H1 (cell line): ENCODE measurements around the gene C1orf116. TPM values are rescaled to one million over a fixed set of nuclear protein-coding genes. Genes with fewer than 3 reads are reported as not detected.

Source experiments
- CTCF ChIA-PET: fragments of 300-600 bp; sonication (Branson Sonifier 250); formaldehyde crosslinking; loops from one replicate; lab custom pipeline; 2021; ENCODE audit not compliant: partially characterized antibody; lab: Charles Lee
- POLR2A ChIA-PET: fragments of 300-600 bp; sonication (Branson Sonifier 250); formaldehyde crosslinking; loops from one replicate; lab custom pipeline; 2021; ENCODE audit warnings: inconsistent platforms; ENCODE audit not compliant: partially characterized antibody; lab: Charles Lee
- DNase-seq, 2 experiments: peaks; one replicate each; pipeline versions ENCODE4 v3.0.0 to v3.0.0-alpha.2; 2010 to 2022; ENCODE audit warnings: low spot score in 2 of 2, low read depth in 1 of 2, mixed read lengths in 1 of 2
- FAIRE-seq: peaks from 2 replicates; lab custom pipeline; 2011; peaks lifted over from hg19 to GRCh38; lab: Jason Lieb, UNC
- H2AFZ ChIP-seq: 2 replicates; pipeline ENCODE4 v1.8.1; 2012; ENCODE audit warnings: low read length, inconsistent platforms
- H2AK5ac ChIP-seq: 2 replicates; pipeline ENCODE4 v1.6.1; 2013; ENCODE audit warnings: low read depth, low read length
- H2BK120ac ChIP-seq: replicated peaks from 2 replicates; pipeline ENCODE3; 2013; ENCODE audit warnings: low read depth, low read length, inconsistent platforms
- H2BK12ac ChIP-seq: 2 replicates; pipeline ENCODE4 v1.6.1; 2013; ENCODE audit warnings: low read depth, low read length
- H2BK15ac ChIP-seq: 2 replicates; pipeline ENCODE4 v1.6.1; 2013; ENCODE audit warnings: low read length
- H2BK20ac ChIP-seq: 2 replicates; pipeline ENCODE4 v1.6.1; 2013; ENCODE audit warnings: low read length
- H2BK5ac ChIP-seq: 2 replicates; pipeline ENCODE4 v1.6.1; 2013; ENCODE audit warnings: low read depth, low read length
- H3K14ac ChIP-seq: 2 replicates; pipeline ENCODE4 v1.6.1; 2013; ENCODE audit warnings: inconsistent platforms; ENCODE audit not compliant: insufficient read length
- H3K18ac ChIP-seq: 2 replicates; pipeline ENCODE4 v1.6.1; 2013; ENCODE audit warnings: low read length; ENCODE audit errors: extremely low read depth
- H3K23ac ChIP-seq: 2 replicates; pipeline ENCODE4 v1.6.1; 2013; ENCODE audit warnings: inconsistent platforms; ENCODE audit not compliant: insufficient read length
- H3K23me2 ChIP-seq: 2 replicates; pipeline ENCODE4 v1.6.1; 2013; ENCODE audit warnings: low read depth, low read length
- H3K27ac ChIP-seq: 2 replicates; pipeline ENCODE4 v1.6.1; 2011; ENCODE audit warnings: low read depth, low read length, inconsistent platforms
- H3K27me3 ChIP-seq, 4 experiments: replicated peaks in 1 of 4; 1 replicate in 1 of 4; 2 replicates in 3 of 4; pipeline versions ENCODE4 v1.6.1 to v1.8.1; 2011 to 2013; ENCODE audit warnings: low read length in 3 of 4, mild to moderate bottlenecking in 3 of 4, inconsistent platforms in 2 of 4, mixed read lengths in 2 of 4, moderate library complexity in 1 of 4; ENCODE audit not compliant: control insufficient read depth in 3 of 4, insufficient read depth in 3 of 4; ENCODE audit errors: extremely low read depth in 1 of 4
- H3K36me3 ChIP-seq, 4 experiments: 2 replicates each; pipeline versions ENCODE4 v1.6.1 to v1.8.1; 2011 to 2013; ENCODE audit warnings: mild to moderate bottlenecking in 4 of 4, low read length in 3 of 4, moderate library complexity in 2 of 4, control low read depth in 1 of 4, inconsistent platforms in 1 of 4; ENCODE audit not compliant: insufficient read depth in 4 of 4, control insufficient read depth in 2 of 4
- H3K4ac ChIP-seq: replicated peaks from 2 replicates; pipeline ENCODE3; 2013; ENCODE audit warnings: low read length, low read depth, mixed read lengths, inconsistent platforms; ENCODE audit not compliant: insufficient read length
- H3K4me1 ChIP-seq, 4 experiments: replicated peaks in 1 of 4; 1 replicate in 1 of 4; 2 replicates in 3 of 4; pipeline versions ENCODE4 v1.6.1 to v1.8.1; 2011 to 2013; ENCODE audit warnings: low read length in 3 of 4, inconsistent platforms in 2 of 4, mixed read lengths in 1 of 4; ENCODE audit not compliant: insufficient read depth in 4 of 4, control insufficient read depth in 3 of 4
- H3K4me2 ChIP-seq, 2 experiments: 2 replicates each; pipeline versions ENCODE4 v1.6.1 to v1.8.1; 2011 to 2013; ENCODE audit warnings: low read depth in 2 of 2, low read length in 2 of 2, control low read depth in 1 of 2, inconsistent platforms in 1 of 2, mild to moderate bottlenecking in 1 of 2; ENCODE audit not compliant: insufficient read depth in 1 of 2
- H3K4me3 ChIP-seq, 4 experiments: fragments of 200-600, 300-600 bp in 1 of 4; sonication (generic), shearing (Covaris generic), sonication (Bioruptor Twin) in 1 of 4; 2 replicates each; pipeline versions ENCODE4 v1.5.1 to v1.8.1; 2011 to 2016; ENCODE audit warnings: low read length in 4 of 4, low read depth in 3 of 4, control low read depth in 2 of 4, inconsistent platforms in 2 of 4, mild to moderate bottlenecking in 2 of 4, mixed read lengths in 1 of 4, moderate library complexity in 1 of 4; ENCODE audit not compliant: insufficient read depth in 2 of 4; ENCODE audit errors: extremely low read depth in 1 of 4
- H3K56ac ChIP-seq: replicated peaks from 2 replicates; pipeline ENCODE3; 2013; ENCODE audit warnings: low read depth, mild to moderate bottlenecking, mixed read lengths, low read length, inconsistent platforms; ENCODE audit not compliant: insufficient read length
- H3K79me1 ChIP-seq: 2 replicates; pipeline ENCODE4 v1.6.1; 2013; ENCODE audit warnings: low read depth, low read length, control low read depth
- H3K79me2 ChIP-seq, 2 experiments: 2 replicates each; pipeline versions ENCODE4 v1.6.1 to v1.8.1; 2012 to 2013; ENCODE audit warnings: low read length in 2 of 2, mild to moderate bottlenecking in 2 of 2, inconsistent platforms in 1 of 2; ENCODE audit not compliant: insufficient read depth in 2 of 2, control insufficient read depth in 1 of 2
- H3K9ac ChIP-seq, 4 experiments: replicated peaks in 1 of 4; 1 replicate in 1 of 4; 2 replicates in 3 of 4; pipeline versions ENCODE4 v1.6.1 to v1.8.1; 2011 to 2013; ENCODE audit warnings: low read depth in 3 of 4, low read length in 3 of 4, control low read depth in 2 of 4, mild to moderate bottlenecking in 2 of 4, moderate library complexity in 2 of 4, inconsistent platforms in 1 of 4; ENCODE audit errors: extremely low read depth in 1 of 4
- H3K9me3 ChIP-seq, 2 experiments: 2 replicates each; pipeline versions ENCODE4 v1.6.1 to v1.8.1; 2012 to 2013; ENCODE audit warnings: mild to moderate bottlenecking in 2 of 2, moderate library complexity in 2 of 2, control low read depth in 1 of 2, inconsistent platforms in 1 of 2, low read depth in 1 of 2, low read length in 1 of 2, mixed read lengths in 1 of 2; ENCODE audit not compliant: insufficient read depth in 2 of 2
- H4K20me1 ChIP-seq, 2 experiments: replicated peaks in 1 of 2; 2 replicates each; pipeline versions ENCODE3 to v1.8.1; 2011 to 2013; ENCODE audit warnings: inconsistent platforms in 2 of 2, low read length in 2 of 2, mild to moderate bottlenecking in 1 of 2; ENCODE audit not compliant: insufficient read depth in 2 of 2, control insufficient read depth in 1 of 2
- H4K5ac ChIP-seq: 2 replicates; pipeline ENCODE4 v1.6.1; 2013; ENCODE audit warnings: low read length, low read depth, mixed read lengths, inconsistent platforms; ENCODE audit not compliant: insufficient read length
- H4K8ac ChIP-seq: 2 replicates; pipeline ENCODE4 v1.8.0; 2013; ENCODE audit warnings: mild to moderate bottlenecking, moderate library complexity, low read length, inconsistent platforms; ENCODE audit not compliant: insufficient read depth; ENCODE audit errors: extremely low read depth
- H4K91ac ChIP-seq: replicated peaks from 2 replicates; pipeline ENCODE3; 2013; ENCODE audit warnings: low read length, mixed read lengths, inconsistent platforms; ENCODE audit not compliant: insufficient read length
- CBX5 ChIP-seq: fragments of 300-800, 300-1000 bp; sonication (generic); IDR thresholded peaks from 2 replicates; pipeline ENCODE4 v1.7.1; 2016; ENCODE audit warnings: antibody characterized with exemption, low read length, low read depth
- CBX8 ChIP-seq: fragments of 300-800, 300-1000 bp; sonication (generic); IDR thresholded peaks from 2 replicates; pipeline ENCODE4 v1.7.1; 2016; ENCODE audit warnings: low read depth, low read length, borderline replicate concordance
- GABPA ChIP-seq: IDR thresholded peaks from 2 replicates; pipeline ENCODE4 v1.6.1; 2011; ENCODE audit warnings: mild to moderate bottlenecking, low read length, moderate library complexity, borderline replicate concordance; ENCODE audit not compliant: insufficient read depth
- JUN ChIP-seq: IDR thresholded peaks from 2 replicates; pipeline ENCODE4 v1.6.1; 2011; ENCODE audit warnings: low read depth, mild to moderate bottlenecking, improper control_type of control experiment, low read length
- JUND ChIP-seq: IDR thresholded peaks from 2 replicates; pipeline ENCODE4 v1.6.1; 2011; ENCODE audit warnings: mild to moderate bottlenecking, improper control_type of control experiment, low read length
- KDM5A ChIP-seq: fragments of 200-600 bp; IDR thresholded peaks from 2 replicates; pipeline ENCODE4 v1.7.1; 2012; ENCODE audit warnings: mild to moderate bottlenecking, low read length, inconsistent platforms, mixed read lengths
- RFX5 ChIP-seq: IDR thresholded peaks from 2 replicates; pipeline ENCODE4 v1.6.1; 2011; ENCODE audit warnings: low read depth, low read length, improper control_type of control experiment, borderline replicate concordance
- RNF2 ChIP-seq: fragments of 200-900, 300-1000 bp; sonication (generic); IDR thresholded peaks from 2 replicates; pipeline ENCODE4 v1.7.1; 2016; ENCODE audit warnings: borderline replicate concordance, low read depth, mild to moderate bottlenecking, antibody characterized with exemption, low read length; ENCODE audit not compliant: poor library complexity, severe bottlenecking; ENCODE audit errors: missing control alignments
- RXRA ChIP-seq: IDR thresholded peaks from 2 replicates; pipeline ENCODE4 v1.6.1; 2011; ENCODE audit warnings: low read depth, mild to moderate bottlenecking, low read length, moderate library complexity; ENCODE audit not compliant: insufficient read depth
- SIX5 ChIP-seq: IDR thresholded peaks from 2 replicates; pipeline ENCODE4 v1.6.1; 2011; ENCODE audit warnings: mild to moderate bottlenecking, low read depth, low read length
- YY1 ChIP-seq: IDR thresholded peaks from 2 replicates; pipeline ENCODE4 v1.6.1; 2011; ENCODE audit warnings: low read depth, mild to moderate bottlenecking, low read length
- ZNF274 ChIP-seq: IDR thresholded peaks from 2 replicates; pipeline ENCODE4 v1.7.0; 2012; ENCODE audit warnings: low read length, borderline replicate concordance; ENCODE audit errors: extremely low read depth
- WGBS, 2 experiments: shearing (Covaris generic) in 1 of 2; methylation state at CpG; one replicate each; pipeline versions ENCODE4 v1.1.6 to v1.1.7; 2013 to 2015; ENCODE audit warnings: low lambda C conversion rate in 2 of 2, mixed read lengths in 2 of 2, inconsistent platforms in 1 of 2, low coverage in 1 of 2, missing lambda C conversion rate in 1 of 2; ENCODE audit not compliant: insufficient replicate concordance in 2 of 2, insufficient coverage in 1 of 2, insufficient read length in 1 of 2; ENCODE audit errors: extremely low coverage in 1 of 2, missing lambda C conversion rate in 1 of 2; 5-methylcytosine and 5-hydroxymethylcytosine counted together
- polyA plus RNA-seq, 7 experiments: library from polyadenylated mRNA; depleted of rRNA in 3 of 7; stranded (reverse) in 5 of 7; unstranded in 2 of 7; fragments of >200 nt in 5 of 7; fragments of 200-250 nt in 2 of 7; gene quantifications; 1 replicate in 5 of 7; 2 replicates in 1 of 7; 4 replicates in 1 of 7; pipeline versions ENCODE4 v1.2.1 to v1.2.3, GENCODE V29; 2011 to 2013; ENCODE audit warnings: missing spikeins in 2 of 7, mixed read lengths in 2 of 7
- total RNA-seq: library from RNA; stranded (reverse); fragmentation: NEBNext Ultra II Directional; extraction: Animal tissue kit (Norgen Biotek cat#: 25700); gene quantifications from 2 replicates; pipeline ENCODE4 v1.2.1, GENCODE V29; 2021

C1orf116 gene
- total and polyA plus RNA-seq, 2 of the 8 experiments (the other 6 are each of a cell fraction or from before 2014, with no cell fraction given) = 2.2 to 3.9 TPM

GRCh38 chr1:207072233-207072632 lies 39.7 kb upstream of the C1orf116 start:
- Histone ChIP-seq H2BK20ac (no peak overlapping the region), H3K27me3 (no peaks in the 10 kb centered on the region), H3K18ac (no peak overlapping the region), H3K79me1 (0 out of 2 replicates have a peak, but pooled peaks cover 2% of the 10 kb centered on the region), H3K79me2 (no peaks in the 10 kb centered on the region), H3K56ac (no peak overlapping the region), H2BK12ac (no peak overlapping the region), H2AFZ (no peak overlapping the region), H3K27ac (no peak overlapping the region), H3K4ac (no peak overlapping the region), H4K91ac (no peak overlapping the region), H2BK15ac (no peak overlapping the region), H3K23ac (no peak overlapping the region), H3K36me3 (peaks cover 2 to 34% (median 18%) of the 10 kb centered on the region in 4 experiments; a peak in 7 of 8 replicates), H3K9me3 (no peaks in the 10 kb centered on the region), H3K9ac (no peak overlapping the region), H3K4me2 (no peak overlapping the region), H2BK5ac (no peak overlapping the region), H4K8ac (no peak overlapping the region), H4K5ac (no peak overlapping the region), H2BK120ac (no peak overlapping the region), H3K4me3 (no peak overlapping the region), H3K4me1 (no peaks in the 10 kb centered on the region), H4K20me1 (peaks cover 0 to 2% of the 10 kb centered on the region in 2 experiments), H2AK5ac (no peak overlapping the region), H3K23me2 (no peaks in the 10 kb centered on the region), H3K14ac (no peak overlapping the region)
- 92% methylated on average over 8 of the region's 8 CpGs; no CpG with 5 or more reads in 1 of the 2 experiments for WGBS, 2 experiments
- FAIRE-seq (no peak), DNase-seq (no peak)
- ChIA-PET POLR2A (interaction anchor here (0.7 kb wide), 1 partner anchor 250 kb away, joined by 3 read pairs; the partner anchor contains the start of gene CD55), CTCF (interaction anchor here (0.7 to 2.4 kb wide), 4 partner anchors 12 to 152 kb away, joined by 3 to 16 read pairs (median 4); no protein-coding TSS in a partner anchor)
- TF ChIP-seq YY1 = no peak
- no peak for TF ChIP-seq SIX5
- TF ChIP-seq KDM5A = no peak
- TF ChIP-seq CBX5 = no peak
- TF ChIP-seq JUND = no peak
- no peak for TF ChIP-seq JUN
- TF ChIP-seq CBX8 = no peak
- no peak for TF ChIP-seq RXRA
- no peak for TF ChIP-seq RFX5
- TF ChIP-seq RNF2 = no peak
- TF ChIP-seq GABPA = no peak
- no peak for TF ChIP-seq ZNF274
